Measurements from ENCODE around the gene DSE.

DNA sequence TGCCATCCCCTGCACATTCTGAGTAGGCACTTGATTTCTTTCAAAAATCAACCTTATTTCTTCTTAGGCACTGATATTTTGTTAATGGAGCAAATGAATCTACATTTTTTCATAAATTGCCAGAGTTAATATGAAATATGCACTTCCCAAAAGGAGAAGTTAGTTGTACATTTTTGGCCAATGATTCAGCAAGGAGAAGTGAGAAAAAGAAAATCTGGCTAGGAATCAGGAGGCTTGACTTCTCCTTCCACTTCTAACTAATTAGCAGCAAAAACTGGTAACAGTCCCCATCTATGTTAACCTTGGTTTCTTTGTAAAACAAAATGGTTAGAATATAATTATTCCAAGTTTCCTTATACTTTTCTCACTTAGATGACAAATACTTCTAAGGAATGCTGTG lies 7.0 kb upstream of the DSE start:
- TF ChIP-seq, protein P1, sequence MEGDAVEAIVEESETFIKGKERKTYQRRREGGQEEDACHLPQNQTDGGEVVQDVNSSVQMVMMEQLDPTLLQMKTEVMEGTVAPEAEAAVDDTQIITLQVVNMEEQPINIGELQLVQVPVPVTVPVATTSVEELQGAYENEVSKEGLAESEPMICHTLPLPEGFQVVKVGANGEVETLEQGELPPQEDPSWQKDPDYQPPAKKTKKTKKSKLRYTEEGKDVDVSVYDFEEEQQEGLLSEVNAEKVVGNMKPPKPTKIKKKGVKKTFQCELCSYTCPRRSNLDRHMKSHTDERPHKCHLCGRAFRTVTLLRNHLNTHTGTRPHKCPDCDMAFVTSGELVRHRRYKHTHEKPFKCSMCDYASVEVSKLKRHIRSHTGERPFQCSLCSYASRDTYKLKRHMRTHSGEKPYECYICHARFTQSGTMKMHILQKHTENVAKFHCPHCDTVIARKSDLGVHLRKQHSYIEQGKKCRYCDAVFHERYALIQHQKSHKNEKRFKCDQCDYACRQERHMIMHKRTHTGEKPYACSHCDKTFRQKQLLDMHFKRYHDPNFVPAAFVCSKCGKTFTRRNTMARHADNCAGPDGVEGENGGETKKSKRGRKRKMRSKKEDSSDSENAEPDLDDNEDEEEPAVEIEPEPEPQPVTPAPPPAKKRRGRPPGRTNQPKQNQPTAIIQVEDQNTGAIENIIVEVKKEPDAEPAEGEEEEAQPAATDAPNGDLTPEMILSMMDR (IDR thresholded peaks at IDR 0.05) = no peak
- TF ChIP-seq, protein P2, sequence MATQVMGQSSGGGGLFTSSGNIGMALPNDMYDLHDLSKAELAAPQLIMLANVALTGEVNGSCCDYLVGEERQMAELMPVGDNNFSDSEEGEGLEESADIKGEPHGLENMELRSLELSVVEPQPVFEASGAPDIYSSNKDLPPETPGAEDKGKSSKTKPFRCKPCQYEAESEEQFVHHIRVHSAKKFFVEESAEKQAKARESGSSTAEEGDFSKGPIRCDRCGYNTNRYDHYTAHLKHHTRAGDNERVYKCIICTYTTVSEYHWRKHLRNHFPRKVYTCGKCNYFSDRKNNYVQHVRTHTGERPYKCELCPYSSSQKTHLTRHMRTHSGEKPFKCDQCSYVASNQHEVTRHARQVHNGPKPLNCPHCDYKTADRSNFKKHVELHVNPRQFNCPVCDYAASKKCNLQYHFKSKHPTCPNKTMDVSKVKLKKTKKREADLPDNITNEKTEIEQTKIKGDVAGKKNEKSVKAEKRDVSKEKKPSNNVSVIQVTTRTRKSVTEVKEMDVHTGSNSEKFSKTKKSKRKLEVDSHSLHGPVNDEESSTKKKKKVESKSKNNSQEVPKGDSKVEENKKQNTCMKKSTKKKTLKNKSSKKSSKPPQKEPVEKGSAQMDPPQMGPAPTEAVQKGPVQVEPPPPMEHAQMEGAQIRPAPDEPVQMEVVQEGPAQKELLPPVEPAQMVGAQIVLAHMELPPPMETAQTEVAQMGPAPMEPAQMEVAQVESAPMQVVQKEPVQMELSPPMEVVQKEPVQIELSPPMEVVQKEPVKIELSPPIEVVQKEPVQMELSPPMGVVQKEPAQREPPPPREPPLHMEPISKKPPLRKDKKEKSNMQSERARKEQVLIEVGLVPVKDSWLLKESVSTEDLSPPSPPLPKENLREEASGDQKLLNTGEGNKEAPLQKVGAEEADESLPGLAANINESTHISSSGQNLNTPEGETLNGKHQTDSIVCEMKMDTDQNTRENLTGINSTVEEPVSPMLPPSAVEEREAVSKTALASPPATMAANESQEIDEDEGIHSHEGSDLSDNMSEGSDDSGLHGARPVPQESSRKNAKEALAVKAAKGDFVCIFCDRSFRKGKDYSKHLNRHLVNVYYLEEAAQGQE (IDR thresholded peaks at IDR 0.05; ENCODE audit: insufficient read depth in 1 of 2, low read depth in 2 of 2, low read length in 1 of 2) = no peak
- no peak for TF ChIP-seq SIN3A (IDR thresholded peaks at IDR 0.05; ENCODE audit: borderline replicate concordance, insufficient read depth, low read depth, low read length)
- TF ChIP-seq POLR2AphosphoS5 (IDR thresholded peaks at IDR 0.05; ENCODE audit: low read depth, low read length) = no peak

All from Panc1 (cell line).